Muscle of leg (tissue), 11 donors: ENCODE results near the gene BSX. TPM values are rescaled to one million over a fixed set of nuclear protein-coding genes. Genes with fewer than 3 reads are reported as not detected.

Experiments used
- DNase-seq: peaks from one replicate; pipeline ENCODE4 v3.0.0; 2013
- H3K27ac ChIP-seq: one replicate; pipeline ENCODE4 v1.5.1; 2013; ENCODE audit warnings: mild to moderate bottlenecking, low read length, control low read depth
- H3K27me3 ChIP-seq: one replicate; pipeline ENCODE4 v1.6.1; 2013; ENCODE audit warnings: low read length; ENCODE audit not compliant: control insufficient read depth, insufficient read depth
- H3K36me3 ChIP-seq: one replicate; pipeline ENCODE4 v1.6.1; 2013; ENCODE audit warnings: low read length; ENCODE audit not compliant: control insufficient read depth, insufficient read depth
- H3K4me1 ChIP-seq: one replicate; pipeline ENCODE4 v1.6.1; 2013; ENCODE audit warnings: low read length; ENCODE audit not compliant: control insufficient read depth, insufficient read depth
- H3K4me3 ChIP-seq: one replicate; pipeline ENCODE4 v1.5.1; 2013; ENCODE audit warnings: low read length, control low read depth
- H3K9me3 ChIP-seq: replicated peaks from 2 replicates; pipeline ENCODE4 v1.6.1; 2013; ENCODE audit warnings: low read depth, low read length; ENCODE audit not compliant: control insufficient read depth
- WGBS: methylation state at CpG from one replicate; pipeline ENCODE4 v1.1.5; 2013; ENCODE audit warnings: missing lambda C conversion rate; ENCODE audit not compliant: insufficient coverage; 5-methylcytosine and 5-hydroxymethylcytosine counted together
- polyA plus RNA-seq, 8 donors: library from polyadenylated mRNA; unstranded; fragments of 120-200 nt; gene quantifications; one replicate each; pipeline versions ENCODE4 v1.2.1 to v1.2.3, GENCODE V29; 2013; ENCODE audit warnings: inconsistent platforms in 1 of 8, low replicate concordance in 1 of 8; ENCODE audit not compliant: insufficient read length in 8 of 8, insufficient read depth in 1 of 8
- total RNA-seq: library from RNA; stranded (reverse); fragments of 120-200 nt; gene quantifications from one replicate; pipeline ENCODE4 v1.2.4, GENCODE V29; 2013

The BSX gene
- total and polyA plus RNA-seq, 9 donors, result not detected

DNA sequence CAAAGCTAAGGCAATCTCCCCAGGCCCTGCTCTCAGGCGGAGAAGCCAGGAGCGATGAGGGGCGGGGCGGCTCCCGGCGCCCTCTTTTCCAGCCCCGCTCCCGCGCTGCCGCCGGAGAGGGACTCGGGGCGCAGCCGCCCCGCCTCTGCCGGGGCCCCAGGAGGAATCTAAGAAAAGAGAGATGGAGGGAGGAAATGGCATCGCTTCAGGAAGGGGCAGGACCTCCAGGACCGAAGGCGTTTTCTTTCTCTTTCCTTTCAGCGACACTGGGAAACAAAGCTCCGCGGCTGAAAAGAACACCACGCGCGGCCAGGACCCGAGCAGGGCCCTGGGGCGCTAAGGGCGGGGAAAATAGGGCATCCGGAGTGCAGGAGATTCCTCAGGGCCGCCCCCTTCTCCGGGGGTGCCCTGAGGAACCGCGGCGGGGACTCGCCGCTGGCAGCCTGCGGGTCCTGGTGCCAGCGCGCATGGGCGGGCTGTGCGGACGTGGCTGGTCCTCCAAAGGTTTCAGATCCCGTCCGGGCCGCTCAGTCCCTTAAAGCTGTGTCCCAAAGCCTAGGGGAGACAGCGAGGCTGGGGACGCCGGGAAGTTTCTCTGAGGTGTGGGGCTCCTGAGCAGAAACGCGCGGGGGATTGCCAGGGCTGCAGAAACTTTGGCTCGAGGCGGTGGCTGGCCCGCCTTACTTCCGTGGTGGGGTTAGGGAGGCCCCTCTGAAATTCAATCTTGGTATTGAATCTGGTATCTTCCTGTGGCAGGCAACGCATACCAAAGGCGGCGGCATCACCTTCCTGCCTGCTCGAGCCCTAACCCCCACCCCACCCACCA is 2.8 kb upstream of the BSX start:
- WGBS, result under 1% methylated on average over 45 of the region's 59 CpGs
- peaks cover 60% of the 10 kb centered on the region for H3K27me3 ChIP-seq
- peak; percentile 28 for DNase-seq
- peaks cover 14% of the 10 kb centered on the region for H3K4me1 ChIP-seq
- no peaks in the 10 kb centered on the region for H3K36me3 ChIP-seq
- no peak overlapping the region for H3K27ac ChIP-seq
- peak overlapping the region; percentile 36 for H3K4me3 ChIP-seq
- no peaks in the 10 kb centered on the region for H3K9me3 ChIP-seq

GRCh38 chr11:122983438-122984185 is 2.0 kb upstream of the BSX start:
- peaks cover 14% of the 10 kb centered on the region for H3K4me1 ChIP-seq
- H3K9me3 ChIP-seq, result no peaks in the 10 kb centered on the region
- no peak for DNase-seq
- no peaks in the 10 kb centered on the region for H3K36me3 ChIP-seq
- H3K27me3 ChIP-seq, result peaks cover 68% of the 10 kb centered on the region
- WGBS, result 7% methylated on average over 17 of the region's 26 CpGs
- H3K27ac ChIP-seq, result no peak overlapping the region
- peak overlapping the region; percentile 36 for H3K4me3 ChIP-seq

DNA sequence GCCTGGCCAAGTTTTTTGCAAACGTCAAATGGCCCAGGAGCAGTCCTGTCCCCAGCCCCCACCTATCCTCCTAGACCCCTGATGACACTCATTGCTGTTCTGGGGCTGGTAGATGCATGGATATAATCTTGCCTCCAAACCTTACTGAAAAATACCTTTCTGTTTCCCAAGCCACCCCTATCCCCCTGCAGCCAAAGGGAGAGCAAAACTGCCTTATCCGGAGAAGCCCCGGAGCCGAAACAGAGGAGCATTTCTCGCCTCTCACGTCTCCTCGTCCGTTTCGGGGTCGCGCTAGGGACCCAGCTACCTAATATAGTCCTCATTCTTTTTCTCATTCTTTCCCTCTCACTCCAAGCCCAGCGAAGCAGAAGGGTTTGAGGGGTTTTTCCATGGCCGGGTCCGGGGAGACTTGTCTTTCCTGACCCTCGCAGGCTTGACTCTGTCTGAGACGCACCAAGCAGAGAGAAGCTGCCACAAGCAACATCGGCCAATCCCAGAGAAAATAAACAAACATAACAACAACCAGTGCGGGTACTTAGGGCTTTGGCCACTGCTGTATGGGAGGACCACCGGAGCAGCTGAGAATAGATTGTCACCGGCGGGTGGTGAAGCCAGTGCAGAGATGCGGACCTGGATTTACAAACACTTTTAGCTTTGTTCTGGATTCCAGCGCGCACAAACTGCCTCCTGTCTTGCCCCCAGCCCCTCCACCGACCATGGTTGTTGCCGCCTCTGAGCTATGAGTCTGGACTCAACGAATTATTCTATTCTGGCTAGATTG is 1.6 kb downstream of the BSX start:
- WGBS, result 2% methylated on average over 21 of the region's 27 CpGs

DNA sequence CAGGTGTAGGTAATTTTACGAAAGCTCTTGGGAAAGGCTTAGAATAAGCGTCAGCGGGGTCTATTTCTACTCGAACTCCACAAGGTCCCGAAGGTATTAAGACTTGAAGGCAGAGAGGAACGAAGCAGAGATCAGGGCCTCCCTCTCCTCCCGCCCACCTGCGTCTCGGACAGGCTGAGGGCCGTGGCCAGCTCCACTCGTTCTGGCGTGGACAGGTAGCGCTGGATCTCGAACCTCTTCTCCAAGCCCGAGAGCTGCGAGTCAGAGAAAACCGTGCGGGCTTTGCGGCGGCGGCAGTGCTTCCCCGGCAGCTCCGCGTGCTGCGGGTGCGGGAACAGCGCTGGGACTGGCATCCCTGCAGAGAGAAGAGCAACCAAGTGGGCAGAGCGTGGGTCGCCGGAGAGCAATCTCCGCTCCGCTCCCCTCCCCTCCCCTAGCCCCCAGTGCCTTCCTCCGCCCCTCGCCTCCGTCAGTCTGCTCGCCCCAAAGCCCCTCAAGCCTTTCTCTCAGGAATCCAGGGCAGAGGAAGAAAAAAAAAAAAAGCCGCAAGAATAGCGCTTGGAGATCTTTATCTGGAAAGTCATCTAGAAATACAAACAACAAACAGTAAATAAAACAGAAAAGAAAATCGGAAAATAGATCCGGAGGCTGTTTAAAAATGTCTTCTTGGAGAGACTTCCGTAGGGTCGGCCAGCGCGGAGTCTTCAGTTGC is 2.4 kb downstream of the BSX start:
- no peak overlapping the region for H3K27ac ChIP-seq
- no peak overlapping the region for H3K4me3 ChIP-seq
- H3K36me3 ChIP-seq, result no peaks in the 10 kb centered on the region
- H3K9me3 ChIP-seq, result no peaks in the 10 kb centered on the region
- H3K27me3 ChIP-seq, result peaks cover 83% of the 10 kb centered on the region
- WGBS, result 1% methylated on average over 27 of the region's 44 CpGs
- peaks cover 23% of the 10 kb centered on the region for H3K4me1 ChIP-seq
- no peak for DNase-seq

More for the DNA sequence above, 1.6 kb downstream of the BSX start:
- H3K27ac ChIP-seq, result no peak overlapping the region
- peaks cover 86% of the 10 kb centered on the region for H3K27me3 ChIP-seq
- no peaks in the 10 kb centered on the region for H3K9me3 ChIP-seq
- no peaks in the 10 kb centered on the region for H3K36me3 ChIP-seq
- peaks cover 29% of the 10 kb centered on the region for H3K4me1 ChIP-seq
- no peak overlapping the region for H3K4me3 ChIP-seq
- no peak for DNase-seq

- Histone ChIP-seq H3K4me1 (peaks cover 17% of the 10 kb centered on the region), H3K4me3 (no peak overlapping the region), H3K27ac (no peak overlapping the region), H3K9me3 (no peaks in the 10 kb centered on the region), H3K36me3 (no peaks in the 10 kb centered on the region), H3K27me3 (peaks cover 75% of the 10 kb centered on the region)
- WGBS, result 17% methylated on average over 2 of the region's 7 CpGs
- DNase-seq, result no peak
Measured at GRCh38 chr11:122978299-122978620, 3.4 kb downstream of the BSX start.

DNA sequence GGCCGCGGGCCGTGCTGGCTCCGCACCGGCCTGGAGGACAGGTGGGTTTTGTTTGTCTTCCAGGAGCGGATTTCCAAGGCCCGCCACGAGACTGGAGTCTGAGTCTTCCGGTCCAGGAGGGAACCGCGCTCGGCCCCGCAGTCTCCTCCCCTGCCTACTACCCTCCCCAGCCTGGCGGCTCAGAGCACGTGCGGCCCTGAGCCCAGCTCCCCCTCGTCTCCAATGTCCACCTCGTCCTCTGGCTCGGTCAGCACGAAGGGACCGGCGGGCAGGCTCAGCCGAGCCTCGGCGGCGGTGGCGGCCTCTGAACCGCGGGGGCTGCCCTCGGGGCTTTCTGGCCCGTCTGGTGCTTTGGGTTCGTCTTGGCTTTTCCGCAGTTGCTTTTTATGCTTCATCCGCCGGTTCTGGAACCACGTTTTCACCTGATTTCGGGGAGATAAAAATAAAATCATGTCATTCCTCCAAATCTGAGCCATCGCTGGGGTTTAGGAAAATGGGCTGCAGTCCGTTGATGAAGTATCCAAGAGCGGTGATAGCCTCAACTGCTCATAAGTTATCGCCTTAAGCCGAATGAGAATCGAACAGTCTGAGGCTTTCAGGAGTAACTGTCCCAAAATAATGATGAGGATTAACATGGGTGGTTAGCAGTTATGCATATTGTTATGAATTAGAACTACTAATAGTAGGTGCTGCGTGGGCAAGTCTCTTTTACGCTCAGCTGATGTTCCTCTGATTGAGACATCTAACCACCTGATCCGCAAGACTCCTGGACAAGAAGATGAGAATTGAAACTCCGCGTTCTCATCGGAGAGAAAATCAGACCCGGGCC is 4.0 kb downstream of the BSX start:
- peaks cover 70% of the 10 kb centered on the region for H3K27me3 ChIP-seq
- no peak overlapping the region for H3K4me3 ChIP-seq
- WGBS, result 4% methylated on average over 40 of the region's 50 CpGs

DNA sequence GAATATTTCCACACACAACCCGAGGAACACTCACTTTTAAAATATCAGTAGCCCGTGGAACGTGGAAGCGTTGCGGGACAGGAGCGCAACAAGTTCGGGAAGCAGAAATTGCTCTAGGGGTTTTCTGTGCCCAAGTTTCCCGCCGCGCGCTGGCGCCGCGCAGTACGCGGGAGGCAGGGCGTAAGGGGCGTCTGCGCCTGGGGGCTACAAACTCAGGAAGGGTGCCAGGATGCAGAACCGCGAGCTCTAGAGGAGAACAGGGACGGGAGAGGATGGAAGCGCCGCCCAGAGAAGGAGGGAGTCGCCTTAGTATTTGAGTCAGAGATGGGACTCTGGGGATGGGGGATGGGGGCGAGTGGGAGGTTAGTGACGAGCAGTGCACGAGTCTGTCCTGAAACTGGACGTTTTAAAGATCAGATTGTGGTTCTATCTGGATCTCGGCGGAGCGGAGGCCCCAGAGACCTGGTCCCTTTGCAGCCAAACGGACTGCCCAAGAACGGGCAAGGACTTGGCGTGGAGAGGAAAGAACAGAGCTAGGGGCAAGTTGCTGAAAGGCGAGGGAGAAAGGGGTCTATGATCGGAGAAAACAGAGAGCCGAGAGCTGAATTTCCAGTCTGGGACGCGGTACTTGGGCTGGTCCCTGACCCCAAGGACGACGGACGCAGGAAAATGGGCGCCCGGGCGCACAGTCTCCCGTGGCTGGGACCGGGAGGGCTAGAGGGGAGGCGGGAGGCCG is 4.7 kb downstream of the BSX start:
- no peak overlapping the region for H3K4me3 ChIP-seq
- H3K27ac ChIP-seq, result no peak overlapping the region
- 1% methylated on average over 50 of the region's 50 CpGs for WGBS

More for the DNA sequence above, 4.0 kb downstream of the BSX start:
- Histone ChIP-seq H3K4me1 (peaks cover 17% of the 10 kb centered on the region), H3K27ac (no peak overlapping the region), H3K9me3 (no peaks in the 10 kb centered on the region), H3K36me3 (no peaks in the 10 kb centered on the region)
- DNase-seq, result peak; percentile 4

DNA sequence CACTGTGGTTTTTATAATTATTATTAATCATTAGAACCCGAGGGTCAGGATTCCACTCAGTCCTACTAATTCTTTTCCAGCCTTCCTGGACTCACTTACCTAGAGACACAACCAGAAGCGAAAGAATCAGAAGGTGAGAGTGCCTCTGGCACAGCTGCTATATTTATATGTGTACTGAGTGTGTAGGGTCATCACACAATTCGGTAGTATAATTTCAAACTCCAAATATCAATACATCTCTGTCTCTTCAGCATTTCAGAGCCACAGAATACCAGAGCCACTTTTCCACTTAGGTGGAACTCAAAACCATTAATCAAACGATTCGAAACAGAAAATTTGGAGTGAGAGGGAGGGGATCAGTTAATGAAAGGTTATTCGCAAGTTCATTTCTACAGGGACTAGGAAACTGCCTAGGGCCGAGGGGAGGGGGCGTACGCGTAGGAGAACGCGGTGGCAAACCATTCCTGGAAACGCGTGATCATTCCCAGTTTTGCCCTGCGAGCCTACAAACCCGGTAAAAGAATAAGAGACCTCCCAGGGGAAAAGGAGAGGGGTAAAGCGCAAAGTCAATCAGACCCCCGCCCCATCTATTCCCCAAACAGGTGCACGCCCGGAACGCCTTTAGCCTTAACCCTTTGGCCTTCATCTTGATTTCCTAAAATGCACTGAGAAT is 5.4 kb downstream of the BSX start:
- no peaks in the 10 kb centered on the region for H3K9me3 ChIP-seq
- H3K36me3 ChIP-seq, result no peaks in the 10 kb centered on the region
- H3K27ac ChIP-seq, result no peak overlapping the region
- DNase-seq, result no peak
- WGBS, result 6% methylated on average over 9 of the region's 21 CpGs
- no peak overlapping the region for H3K4me3 ChIP-seq
- peaks cover 15% of the 10 kb centered on the region for H3K4me1 ChIP-seq
- peaks cover 62% of the 10 kb centered on the region for H3K27me3 ChIP-seq

More for the DNA sequence above, 4.7 kb downstream of the BSX start:
- H3K4me1 ChIP-seq, result peaks cover 17% of the 10 kb centered on the region
- no peaks in the 10 kb centered on the region for H3K9me3 ChIP-seq
- H3K27me3 ChIP-seq, result peaks cover 67% of the 10 kb centered on the region
- peak; percentile 16 for DNase-seq
- H3K36me3 ChIP-seq, result no peaks in the 10 kb centered on the region
